Measurements from ENCODE around the gene FAM13A. TPM values are rescaled to one million over a fixed set of nuclear protein-coding genes. Genes with fewer than 3 reads are reported as not detected.

Gene FAM13A
- total and polyA plus RNA-seq, 9 of the 15 experiments (the other 6 are each of a cell fraction or from before 2014, with no cell fraction given), result 11.3 to 23.3 (median 14.7) TPM

DNA sequence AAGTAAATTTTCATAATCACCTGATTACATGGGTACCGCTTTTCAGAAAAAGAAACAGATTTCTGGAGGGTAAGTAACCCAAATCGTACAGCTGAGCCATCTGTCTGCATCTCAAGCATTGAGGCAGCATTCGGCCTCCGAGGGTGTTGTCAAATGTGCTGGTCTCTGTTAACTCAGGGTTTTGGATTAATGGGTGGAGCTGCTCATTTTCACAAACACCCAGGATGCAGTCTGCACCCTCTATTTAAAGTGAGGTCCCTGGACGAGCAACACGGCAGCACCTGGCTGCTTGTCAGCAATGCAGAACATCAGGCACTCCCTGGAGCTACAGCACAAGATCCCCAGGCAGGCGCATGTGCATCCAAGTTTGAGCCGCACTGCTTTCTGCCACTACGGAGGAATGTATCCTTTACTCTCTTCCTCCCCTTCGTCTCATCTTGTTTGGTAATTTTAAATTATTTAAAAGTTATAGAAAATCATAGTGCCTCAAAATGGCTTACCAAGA, 334.7 kb downstream of the FAM13A start:
- ChIA-PET CTCF (ENCODE audit: low intra/inter-chr PET ratio) (no interaction called here), POLR2A (no interaction called here)
- Histone ChIP-seq H3K27me3 (ENCODE audit: control insufficient read depth in 2 of 2, insufficient read depth in 2 of 2, low read length in 2 of 2) (no peaks in the 10 kb centered on the region), H3K9ac (ENCODE audit: insufficient read depth in 1 of 2, low read depth in 2 of 2, low read length in 2 of 2) (no peak overlapping the region), H3K4me2 (ENCODE audit: insufficient read depth, low read length) (no peak overlapping the region), H3K79me2 (ENCODE audit: control insufficient read depth, insufficient read depth, low read length) (no peaks in the 10 kb centered on the region), H3K9me1 (ENCODE audit: control insufficient read depth, insufficient read depth, low read length) (no peaks in the 10 kb centered on the region), H3K36me3 (ENCODE audit: control insufficient read depth, insufficient read depth, low read length) (peaks cover 9% of the 10 kb centered on the region; the same call in 2 of the 3 replicates), H4K20me1 (replicated peaks; ENCODE audit: control insufficient read depth, insufficient read depth, low read length) (no peaks in the 10 kb centered on the region), H2AFZ (ENCODE audit: low read depth, low read length) (no peak overlapping the region), H3K4me1 (replicated peaks in 1 of 2; ENCODE audit: control insufficient read depth in 2 of 2, insufficient read depth in 2 of 2, low read length in 2 of 2) (no peaks in the 10 kb centered on the region), H3K4me3 (no peak overlapping the region), H3K9me3 (replicated peaks; ENCODE audit: control insufficient read depth, insufficient read depth, low read depth, low read length) (no peaks in the 10 kb centered on the region; the same call in none of the 2 replicates), H3K27ac (ENCODE audit: extremely low read depth, low read depth, low read length) (no peak overlapping the region)
- no TSS peak for BruUV-seq (replicated peaks)
- FAIRE-seq (no peak), DNase-seq (ENCODE audit: extremely low read depth in 1 of 4, low spot score in 3 of 4) (no peak), ATAC-seq (no peak)
- intact Hi-C loops (cut with micrococcal nuclease), result no loop called here
- TF ChIP-seq TCF15 (CRISPR knock-in tag; IDR thresholded peaks at IDR 0.05) (no peak), TCF7 (IDR thresholded peaks at IDR 0.05; ENCODE audit: borderline replicate concordance) (no peak), RBM34 (IDR thresholded peaks at IDR 0.05; ENCODE audit: borderline replicate concordance, insufficient read depth, low read length) (no peak), ZNF449 (CRISPR knock-in tag; IDR thresholded peaks at IDR 0.05) (no peak), PML (IDR thresholded peaks at IDR 0.05; ENCODE audit: low read length) (no peak), KLF13 (tag; IDR thresholded peaks at IDR 0.05; ENCODE audit: borderline replicate concordance, low read depth) (no peak), ZNF23 (CRISPR knock-in tag; IDR thresholded peaks at IDR 0.05) (no peak), NCOA6 (IDR thresholded peaks at IDR 0.05) (no peak), ARID1B (IDR thresholded peaks at IDR 0.05) (no peak), TAF1 (IDR thresholded peaks at IDR 0.05; ENCODE audit: control insufficient read depth, extremely low read depth, insufficient read depth, low read length, severe bottlenecking) (no peak), ZNF668 (CRISPR knock-in tag; IDR thresholded peaks at IDR 0.05) (no peak)
- WGBS (ENCODE audit: insufficient coverage, low coverage, missing lambda C conversion rate), result 78% methylated on average over 10 of the region's 10 CpGs
- in situ Hi-C loops (cut with MboI), result no loop called here

All from K562 (cell line).